Mesothelial cell of epicardium (in vitro differentiated cells): ENCODE results near the gene HES6. TPM values are rescaled to one million over a fixed set of nuclear protein-coding genes. Genes with fewer than 3 reads are reported as not detected.

Experiments
- DNase-seq, 2 experiments: peaks; one replicate each; pipeline ENCODE4 v3.0.0; 2021; ENCODE audit warnings: low spot score in 2 of 2; ENCODE audit not compliant: unreplicated experiment in 2 of 2
- H3K27ac Mint-ChIP-seq: 2 replicates; pipeline ENCODE4 v1.8.0; 2021; ENCODE audit warnings: mixed read lengths
- H3K27me3 Mint-ChIP-seq: 2 replicates; pipeline ENCODE4 v1.8.0; 2021; ENCODE audit warnings: low read depth, mixed read lengths
- H3K36me3 Mint-ChIP-seq: 2 replicates; pipeline ENCODE4 v1.8.0; 2021; ENCODE audit warnings: mixed read lengths
- H3K4me1 Mint-ChIP-seq: 2 replicates; pipeline ENCODE4 v1.8.0; 2021; ENCODE audit warnings: mixed read lengths
- H3K4me3 Mint-ChIP-seq: 2 replicates; pipeline ENCODE4 v1.8.0; 2021; ENCODE audit warnings: mild to moderate bottlenecking, moderate library complexity, mixed read lengths
- H3K9me3 Mint-ChIP-seq: 2 replicates; pipeline ENCODE4 v1.8.0; 2021; ENCODE audit warnings: mixed read lengths
- total RNA-seq: library from RNA; stranded (reverse); gene quantifications from 3 replicates; pipeline ENCODE4 v1.2.1, GENCODE V29; 2021
- TF ChIP-seq, protein P1 (sequence below): fragments of 200-600 bp; sonication (generic); IDR thresholded peaks from one replicate; pipeline ENCODE4 v1.5.0; 2021; ENCODE audit warnings: antibody characterized with exemption; ENCODE audit not compliant: unreplicated experiment

The HES6 gene
- total RNA-seq, 1 donor from 2014 or later, result 4.2 TPM

DNA sequence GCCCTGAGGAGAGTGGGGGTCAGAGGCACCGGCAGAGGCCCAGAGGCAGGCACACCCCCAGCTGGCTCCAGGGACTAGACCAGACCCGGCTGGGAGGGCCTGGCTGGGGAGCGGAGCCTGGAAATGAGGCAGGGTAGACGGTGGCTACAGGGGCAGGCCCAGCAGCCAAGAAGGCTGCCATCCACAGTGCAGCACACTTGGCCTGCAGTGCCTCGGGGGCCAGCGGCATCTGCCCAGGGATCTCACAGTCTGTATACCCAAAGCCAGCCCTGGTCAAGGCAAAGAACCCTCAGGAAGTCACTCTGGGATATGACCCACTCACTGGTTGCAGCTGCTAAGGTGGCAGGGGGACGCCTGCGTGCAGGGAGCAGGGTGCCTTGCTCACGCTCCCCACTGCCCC is 30.8 kb upstream of the HES6 start:
- TF ChIP-seq, protein P1, sequence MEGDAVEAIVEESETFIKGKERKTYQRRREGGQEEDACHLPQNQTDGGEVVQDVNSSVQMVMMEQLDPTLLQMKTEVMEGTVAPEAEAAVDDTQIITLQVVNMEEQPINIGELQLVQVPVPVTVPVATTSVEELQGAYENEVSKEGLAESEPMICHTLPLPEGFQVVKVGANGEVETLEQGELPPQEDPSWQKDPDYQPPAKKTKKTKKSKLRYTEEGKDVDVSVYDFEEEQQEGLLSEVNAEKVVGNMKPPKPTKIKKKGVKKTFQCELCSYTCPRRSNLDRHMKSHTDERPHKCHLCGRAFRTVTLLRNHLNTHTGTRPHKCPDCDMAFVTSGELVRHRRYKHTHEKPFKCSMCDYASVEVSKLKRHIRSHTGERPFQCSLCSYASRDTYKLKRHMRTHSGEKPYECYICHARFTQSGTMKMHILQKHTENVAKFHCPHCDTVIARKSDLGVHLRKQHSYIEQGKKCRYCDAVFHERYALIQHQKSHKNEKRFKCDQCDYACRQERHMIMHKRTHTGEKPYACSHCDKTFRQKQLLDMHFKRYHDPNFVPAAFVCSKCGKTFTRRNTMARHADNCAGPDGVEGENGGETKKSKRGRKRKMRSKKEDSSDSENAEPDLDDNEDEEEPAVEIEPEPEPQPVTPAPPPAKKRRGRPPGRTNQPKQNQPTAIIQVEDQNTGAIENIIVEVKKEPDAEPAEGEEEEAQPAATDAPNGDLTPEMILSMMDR, result no peak
- peaks cover 14% of the 10 kb centered on the region for H3K4me1 Mint-ChIP-seq
- no peak for DNase-seq
- no peaks in the 10 kb centered on the region for H3K9me3 Mint-ChIP-seq
- H3K27ac Mint-ChIP-seq, result no peak overlapping the region
- peaks cover 24% of the 10 kb centered on the region for H3K36me3 Mint-ChIP-seq
- H3K27me3 Mint-ChIP-seq, result no peaks in the 10 kb centered on the region
- H3K4me3 Mint-ChIP-seq, result no peak overlapping the region

DNA sequence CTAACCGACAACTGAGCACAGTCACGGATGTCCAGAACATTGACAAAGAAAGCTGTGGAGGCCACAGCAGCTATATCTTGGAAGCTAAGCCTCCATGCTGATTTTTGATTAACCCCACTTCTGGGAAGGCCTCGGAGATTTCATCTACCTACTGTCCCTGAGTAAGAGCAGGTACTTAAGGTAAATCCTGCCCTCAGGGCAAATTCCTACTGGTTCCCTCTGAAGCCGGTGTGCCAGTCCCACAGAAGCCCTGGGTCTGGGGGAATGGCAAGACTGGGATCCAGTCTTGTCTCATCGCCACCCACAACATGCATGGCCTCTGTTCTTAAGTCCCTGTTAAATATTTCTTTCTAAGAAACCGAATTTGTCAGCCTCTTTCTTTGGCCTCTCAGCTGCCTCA is 29.9 kb upstream of the HES6 start:
- Mint-ChIP-seq H3K27me3 (no peaks in the 10 kb centered on the region), H3K36me3 (peaks cover 19% of the 10 kb centered on the region), H3K4me3 (no peak overlapping the region)

DNA sequence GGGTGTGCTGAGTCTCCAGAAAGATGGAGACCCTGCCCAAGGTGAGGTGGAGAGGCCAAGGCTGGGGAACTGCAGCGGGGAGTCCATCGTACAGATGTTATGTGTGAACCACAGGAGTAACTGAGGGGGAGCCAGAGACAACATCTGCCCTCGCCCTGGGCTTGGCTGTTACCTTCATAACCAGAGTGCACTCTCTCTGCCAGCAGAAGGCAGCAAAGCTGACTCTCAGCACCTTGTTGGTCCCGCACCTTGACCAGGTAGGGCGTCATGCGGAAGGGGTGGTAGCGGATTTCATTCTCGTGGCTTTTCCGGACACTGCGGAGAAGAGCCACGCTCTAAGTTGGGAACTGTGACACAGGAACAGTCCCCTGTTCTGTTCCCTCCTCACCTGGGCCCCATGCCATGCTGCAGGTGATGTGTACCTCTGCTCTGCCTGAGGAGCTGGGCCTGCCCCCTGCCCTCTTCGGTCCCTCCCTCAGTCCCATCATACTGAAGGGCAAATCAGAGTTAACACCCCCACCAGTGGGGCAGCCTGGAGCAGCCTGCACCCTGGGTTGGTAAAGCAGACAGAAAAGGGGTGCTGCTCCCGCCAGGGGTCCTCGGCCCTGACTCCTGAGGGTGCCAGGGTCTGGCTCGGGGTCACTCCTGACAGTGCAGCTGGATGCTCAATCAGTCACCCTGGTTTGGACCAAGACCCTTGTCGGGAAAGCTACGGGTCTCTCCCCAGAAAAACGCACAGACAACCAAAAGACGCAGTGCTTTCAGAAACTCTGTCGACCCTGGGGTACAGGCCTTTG is 28.2 kb upstream of the HES6 start:
- H3K36me3 Mint-ChIP-seq, result peaks cover 16% of the 10 kb centered on the region
- peaks cover 20% of the 10 kb centered on the region for H3K4me1 Mint-ChIP-seq
- no peak overlapping the region for H3K4me3 Mint-ChIP-seq
- DNase-seq, result no peak
- no peaks in the 10 kb centered on the region for H3K27me3 Mint-ChIP-seq
- H3K9me3 Mint-ChIP-seq, result no peaks in the 10 kb centered on the region
- TF ChIP-seq, protein P1, result no peak
- no peak overlapping the region for H3K27ac Mint-ChIP-seq

More for the DNA sequence above, 29.9 kb upstream of the HES6 start:
- Mint-ChIP-seq H3K27ac (no peak overlapping the region), H3K4me1 (peaks cover 14% of the 10 kb centered on the region), H3K9me3 (no peaks in the 10 kb centered on the region)
- TF ChIP-seq, protein P1, result no peak
- no peak for DNase-seq

DNA sequence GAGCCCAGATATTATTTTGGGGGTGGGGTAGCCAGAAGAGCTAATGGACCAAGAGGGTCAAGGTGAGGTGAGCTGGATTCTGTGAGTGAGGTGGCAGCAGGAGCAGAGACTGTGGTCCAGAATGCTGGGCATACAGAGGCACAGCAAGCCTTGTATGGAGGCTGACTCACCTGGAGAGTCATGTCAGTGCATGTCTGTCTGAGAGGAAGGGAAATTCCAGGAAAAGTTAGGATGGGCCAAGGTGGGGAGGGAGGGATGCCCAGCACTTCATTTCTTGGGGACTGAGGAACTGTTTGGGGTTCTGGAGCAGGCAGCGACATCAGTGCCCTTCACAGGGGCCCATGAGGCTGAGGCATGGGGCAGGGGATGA is 27.5 kb upstream of the HES6 start:
- Mint-ChIP-seq H3K27me3 (no peaks in the 10 kb centered on the region), H3K27ac (no peak overlapping the region), H3K36me3 (peaks cover 14% of the 10 kb centered on the region), H3K4me3 (no peak overlapping the region), H3K9me3 (no peaks in the 10 kb centered on the region), H3K4me1 (peaks cover 19% of the 10 kb centered on the region)
- TF ChIP-seq, protein P1, result no peak
- no peak for DNase-seq

DNA sequence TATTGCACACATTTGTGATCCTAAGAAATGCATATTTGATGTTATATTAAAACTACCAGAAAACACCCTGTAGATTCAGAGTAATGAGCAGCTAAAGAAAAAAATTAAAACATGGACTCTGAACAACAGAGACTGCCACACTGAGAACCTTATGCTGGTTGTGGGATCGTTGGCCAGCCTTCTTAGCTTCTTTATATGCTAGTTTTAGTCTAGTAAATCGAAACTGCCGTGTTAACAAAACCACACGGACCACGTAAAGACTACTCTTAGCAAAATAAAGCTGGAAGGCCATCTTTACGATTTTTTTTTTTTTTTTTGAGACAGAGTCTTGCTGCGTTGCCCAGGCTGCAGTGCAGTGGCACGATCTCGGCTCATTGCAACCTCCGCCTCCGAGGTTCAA is 25.8 kb upstream of the HES6 start:
- H3K27ac Mint-ChIP-seq, result no peak overlapping the region
- peaks cover 13% of the 10 kb centered on the region for H3K4me1 Mint-ChIP-seq
- H3K27me3 Mint-ChIP-seq, result no peaks in the 10 kb centered on the region
- TF ChIP-seq, protein P1, result no peak
- DNase-seq, result no peak
- H3K36me3 Mint-ChIP-seq, result peaks cover 10% of the 10 kb centered on the region
- H3K4me3 Mint-ChIP-seq, result no peak overlapping the region
- H3K9me3 Mint-ChIP-seq, result no peaks in the 10 kb centered on the region

DNA sequence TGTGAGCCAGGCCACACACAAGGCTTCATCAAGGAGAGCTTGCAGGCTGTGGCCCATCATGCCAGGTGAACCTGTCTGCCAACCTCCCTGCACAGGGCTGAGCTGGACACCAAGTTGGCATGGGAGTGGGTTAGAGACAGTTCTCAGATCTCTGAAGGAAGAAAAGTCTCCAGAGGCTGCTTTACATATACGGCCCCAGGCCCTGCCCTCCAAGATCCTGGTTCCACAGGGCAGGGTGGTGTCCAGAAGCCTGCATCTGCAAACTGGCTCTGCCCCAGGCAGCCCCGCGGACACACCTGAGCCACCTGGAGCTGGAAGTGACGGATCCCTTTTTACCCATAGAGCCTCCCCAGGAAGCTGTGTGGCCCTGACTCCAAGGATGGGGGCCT is 24.2 kb upstream of the HES6 start:
- no peaks in the 10 kb centered on the region for H3K9me3 Mint-ChIP-seq
- DNase-seq, result no peak
- TF ChIP-seq, protein P1, result no peak
- no peaks in the 10 kb centered on the region for H3K27me3 Mint-ChIP-seq
- H3K36me3 Mint-ChIP-seq, result peaks cover 20% of the 10 kb centered on the region
- no peak overlapping the region for H3K4me3 Mint-ChIP-seq
- no peak overlapping the region for H3K27ac Mint-ChIP-seq
- peaks cover 16% of the 10 kb centered on the region for H3K4me1 Mint-ChIP-seq
